GM12878 (cell line): ENCODE measurements around the gene GSTA3. TPM values are rescaled to one million over a fixed set of nuclear protein-coding genes. Genes with fewer than 3 reads are reported as not detected.
"Not testable (repeated sequence)": the region's sequence is repeated elsewhere in the genome, so short reads cannot be mapped to it uniquely, and the experiment has no call there.

Experiments
- ATAC-seq: fragments of 200-7000 bp; cut with Tn5 transposase; 3 replicates; pipeline ENCODE4 v1.9.1; 2020; ENCODE audit warnings: mild to moderate bottlenecking, moderate library complexity
- BruUV-seq: library from RNA; stranded (reverse); fragments of 400-500 nt; replicated peaks from 2 replicates; lab custom pipeline; 2021; lab: Mats Ljungman, UMichigan
- CTCF ChIA-PET: fragments of 300-600 bp; sonication (Branson Sonifier 250); formaldehyde crosslinking; extraction: SDS; loops from one replicate; lab custom pipeline; 2021; ENCODE audit warnings: inconsistent platforms; lab: Yijun Ruan, JAX
- POLR2A ChIA-PET: fragments of 350-600 bp; formaldehyde crosslinking; extraction: SDS; loops from one replicate; lab custom pipeline; 2021; ENCODE audit warnings: inconsistent platforms; lab: Charles Lee
- RAD21 ChIA-PET: fragments of 300-600 bp; sonication (Branson Sonifier 250); formaldehyde crosslinking; loops from one replicate; lab custom pipeline; 2023; ENCODE audit warnings: antibody characterized with exemption; ENCODE audit not compliant: unreplicated experiment; lab: Charles Lee
- SMC1A ChIA-PET: fragments of 300-600 bp; sonication (Branson Sonifier 250); formaldehyde crosslinking; loops from one replicate; lab custom pipeline; 2023; ENCODE audit not compliant: unreplicated experiment, uncharacterized antibody; lab: Charles Lee
- DNase-seq: peaks from one replicate; pipeline ENCODE4 v3.0.0-alpha.2; 2011; ENCODE audit warnings: low read depth, low spot score
- FAIRE-seq: peaks from 3 replicates; lab custom pipeline; 2011; peaks lifted over from hg19 to GRCh38; lab: Jason Lieb, UNC
- H2AFZ ChIP-seq: 2 replicates; pipeline ENCODE4 v1.6.0; 2011; ENCODE audit warnings: low read depth, low read length, control low read depth; ENCODE audit not compliant: control insufficient read depth
- H3K27ac ChIP-seq: 2 replicates; pipeline ENCODE4 v1.5.1; 2011; ENCODE audit warnings: control low read depth; ENCODE audit not compliant: control insufficient read depth, insufficient read depth
- H3K27me3 ChIP-seq, 2 experiments: replicated peaks in 1 of 2; 2 replicates each; pipeline versions ENCODE4 v1.6.0 to v1.6.1; 2011; ENCODE audit warnings: low read length in 1 of 2; ENCODE audit not compliant: control insufficient read depth in 2 of 2, insufficient read depth in 2 of 2
- H3K36me3 ChIP-seq, 2 experiments: 2 replicates each; pipeline ENCODE4 v1.5.1; 2011; ENCODE audit warnings: low read length in 1 of 2; ENCODE audit not compliant: control insufficient read depth in 2 of 2, insufficient read depth in 2 of 2
- H3K4me1 ChIP-seq: 2 replicates; pipeline ENCODE4 v1.6.1; 2011; ENCODE audit warnings: mild to moderate bottlenecking, low read length, moderate library complexity, mixed read lengths; ENCODE audit not compliant: control insufficient read depth, insufficient read depth
- H3K4me2 ChIP-seq: 2 replicates; pipeline ENCODE4 v1.6.0; 2011; ENCODE audit warnings: control low read depth; ENCODE audit not compliant: control insufficient read depth, insufficient read depth
- H3K4me3 ChIP-seq: fragments of 200-600 bp; sonication (generic); 2 replicates; pipeline ENCODE4 v1.5.1; 2016
- H3K79me2 ChIP-seq: 2 replicates; pipeline ENCODE4 v1.6.0; 2011; ENCODE audit warnings: low read length; ENCODE audit not compliant: control insufficient read depth, insufficient read depth
- H3K9ac ChIP-seq: 2 replicates; pipeline ENCODE4 v1.8.0; 2011; ENCODE audit warnings: low read length, control low read depth, mixed read lengths; ENCODE audit not compliant: control insufficient read depth, insufficient read depth
- H3K9me3 ChIP-seq: replicated peaks from 3 replicates; pipeline ENCODE4 v1.5.1; 2011; ENCODE audit warnings: mild to moderate bottlenecking, low read length; ENCODE audit not compliant: control insufficient read depth, insufficient read depth
- H4K20me1 ChIP-seq: 2 replicates; pipeline ENCODE4 v1.6.0; 2011; ENCODE audit not compliant: control insufficient read depth, insufficient read depth
- HCFC1 ChIP-seq: fragments of 150-350 bp; IDR thresholded peaks from 2 replicates; pipeline ENCODE4 v1.6.1; 2014; ENCODE audit warnings: low read length
- HDAC2 ChIP-seq: fragments of 200-600 bp; sonication (generic); IDR thresholded peaks from 2 replicates; pipeline ENCODE4 v1.6.1; 2017
- JUNB ChIP-seq: IDR thresholded peaks from 2 replicates; pipeline ENCODE4 v1.6.1; 2016; ENCODE audit warnings: antibody characterized with exemption, mild to moderate bottlenecking
- SMC3 ChIP-seq: IDR thresholded peaks from 2 replicates; pipeline ENCODE4 v1.6.1; 2011; ENCODE audit warnings: low read length, improper control_type of control experiment, borderline replicate concordance
- STAT1 ChIP-seq: fragments of 450-650 bp; conservative IDR thresholded peaks from 2 replicates; pipeline ENCODE4 v1.6.1; 2014; ENCODE audit warnings: antibody characterized with exemption, mild to moderate bottlenecking
- WGBS: methylation state at CpG from one replicate; pipeline ENCODE4 v1.1.6; 2016; ENCODE audit warnings: low lambda C conversion rate; ENCODE audit not compliant: insufficient replicate concordance, insufficient coverage; ENCODE audit errors: missing lambda C conversion rate; 5-methylcytosine and 5-hydroxymethylcytosine counted together
- in situ Hi-C: fragments of 300-500 bp; cut with MboI; formaldehyde crosslinking; loops from 9 replicates; pipeline ENCODE4 v1.14.3; 2018; ENCODE audit warnings: mixed read lengths
- intact Hi-C: fragments of 100-400 bp; cut with micrococcal nuclease; formaldehyde crosslinking; loops from one replicate; pipeline ENCODE4 v1.14.2; 2022; ENCODE audit not compliant: unreplicated experiment
- polyA plus RNA-seq, 11 experiments: library from polyadenylated mRNA; depleted of rRNA in 4 of 11; unstranded in 6 of 11; stranded (reverse) in 5 of 11; fragments of >200 nt; fragmentation: Nextera tagmentation in 4 of 11; fragmentation: Illumina TruSeq in 1 of 11; extraction: Ambion mirVana in 4 of 11; extraction: Trizol in 1 of 11; gene quantifications; 1 replicate in 1 of 11; 2 replicates in 10 of 11; pipeline versions ENCODE4 v1.2.1 to v1.2.3, GENCODE V29; 2011 to 2016; ENCODE audit warnings: inconsistent platforms in 2 of 11, missing spikeins in 2 of 11, low read depth in 1 of 11
- total RNA-seq, 4 experiments: library from RNA; depleted of rRNA in 3 of 4; stranded (reverse); fragments of >200 nt in 3 of 4; fragmentation: Illumina TruSeq in 1 of 4; extraction: Trizol in 1 of 4; gene quantifications; 2 replicates each; pipeline versions ENCODE4 v1.2.1 to v1.2.3, GENCODE V29; 2013 to 2021
- TF ChIP-seq, protein P1 (sequence below): fragments of 450-650 bp; IDR thresholded peaks from 2 replicates; pipeline ENCODE4 v1.6.1; 2017; ENCODE audit warnings: mild to moderate bottlenecking

GSTA3 gene
- total and polyA plus RNA-seq, 10 of the 15 experiments (the other 5 are each of a cell fraction or from before 2014, with no cell fraction given), result not detected

DNA sequence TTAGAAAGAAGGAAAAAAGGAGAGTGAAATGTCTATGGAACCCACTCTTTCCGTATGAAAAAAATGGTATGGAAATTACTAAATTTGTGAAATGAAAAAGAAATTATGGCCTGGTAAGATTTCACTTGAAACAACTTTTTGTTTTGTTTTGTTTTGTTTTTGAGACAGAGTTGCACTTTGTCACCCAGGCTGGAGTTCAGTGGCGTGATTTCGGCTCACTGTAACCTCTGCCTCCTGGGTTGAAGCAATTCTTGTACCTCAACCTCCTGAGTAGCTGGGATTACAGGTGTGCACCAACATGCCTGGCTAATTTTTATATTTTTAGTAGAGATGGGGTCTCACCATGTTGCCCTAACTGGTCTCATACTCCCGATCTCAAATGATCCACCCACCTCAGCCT is 51.1 kb downstream of the GSTA3 start:
- BruUV-seq, result no TSS peak
- intact Hi-C loops, result no loop called here
- RAD21 ChIA-PET, result no interaction called here
- no peaks in the 10 kb centered on the region for H3K27me3 ChIP-seq
- DNase-seq, result no peak
- no peaks in the 10 kb centered on the region for H4K20me1 ChIP-seq
- H3K4me1 ChIP-seq, result no peaks in the 10 kb centered on the region
- ATAC-seq, result no peak
- SMC1A ChIA-PET, result no interaction called here
- TF ChIP-seq HCFC1 (no peak), HDAC2 (no peak), SMC3 (no peak), JUNB (no peak), STAT1 (no peak)
- TF ChIP-seq, protein P1, sequence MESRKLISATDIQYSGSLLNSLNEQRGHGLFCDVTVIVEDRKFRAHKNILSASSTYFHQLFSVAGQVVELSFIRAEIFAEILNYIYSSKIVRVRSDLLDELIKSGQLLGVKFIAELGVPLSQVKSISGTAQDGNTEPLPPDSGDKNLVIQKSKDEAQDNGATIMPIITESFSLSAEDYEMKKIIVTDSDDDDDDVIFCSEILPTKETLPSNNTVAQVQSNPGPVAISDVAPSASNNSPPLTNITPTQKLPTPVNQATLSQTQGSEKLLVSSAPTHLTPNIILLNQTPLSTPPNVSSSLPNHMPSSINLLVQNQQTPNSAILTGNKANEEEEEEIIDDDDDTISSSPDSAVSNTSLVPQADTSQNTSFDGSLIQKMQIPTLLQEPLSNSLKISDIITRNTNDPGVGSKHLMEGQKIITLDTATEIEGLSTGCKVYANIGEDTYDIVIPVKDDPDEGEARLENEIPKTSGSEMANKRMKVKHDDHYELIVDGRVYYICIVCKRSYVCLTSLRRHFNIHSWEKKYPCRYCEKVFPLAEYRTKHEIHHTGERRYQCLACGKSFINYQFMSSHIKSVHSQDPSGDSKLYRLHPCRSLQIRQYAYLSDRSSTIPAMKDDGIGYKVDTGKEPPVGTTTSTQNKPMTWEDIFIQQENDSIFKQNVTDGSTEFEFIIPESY, result no peak
- CTCF ChIA-PET, result interaction anchor here (0.7 kb wide), 1 partner anchor 825 kb away, joined by 3 read pairs; no protein-coding TSS in a partner anchor
- in situ Hi-C loops, result no loop called here
- H3K79me2 ChIP-seq, result no peaks in the 10 kb centered on the region
- 23% methylated on average over 4 of the region's 4 CpGs for WGBS
- POLR2A ChIA-PET, result no interaction called here
- H3K27ac ChIP-seq, result no peak overlapping the region
- no peaks in the 10 kb centered on the region for H3K36me3 ChIP-seq
- H3K4me2 ChIP-seq, result no peak overlapping the region
- no peak for FAIRE-seq
- no peak overlapping the region for H3K9ac ChIP-seq
- no peak overlapping the region for H3K4me3 ChIP-seq
- no peak overlapping the region for H2AFZ ChIP-seq
- no peaks in the 10 kb centered on the region for H3K9me3 ChIP-seq

- BruUV-seq, H3K36me3 ChIP-seq, POLR2A ChIA-PET, RAD21 ChIA-PET, ATAC-seq, SMC1A ChIA-PET, in situ Hi-C loops, H3K9me3 ChIP-seq, FAIRE-seq, H3K9ac ChIP-seq, CTCF ChIA-PET, H3K4me3 ChIP-seq, H4K20me1 ChIP-seq, intact Hi-C loops, H3K27ac ChIP-seq, H3K4me1 ChIP-seq, H3K79me2 ChIP-seq, DNase-seq, H3K4me2 ChIP-seq, H3K27me3 ChIP-seq, H2AFZ ChIP-seq: not testable (repeated sequence)
- 0% methylated on average over 3 of the region's 3 CpGs for whole genome bisulfite sequencing
Observed at GRCh38 chr6:52856137-52856536, 53.4 kb downstream of the GSTA3 start.
